IPS-NIHi7 (cell line): ENCODE results near the gene CHCHD10.
A peak's percentile ranks its signal among the peaks of the same experiment; 100 is the strongest.
"Not testable (repeated sequence)": the region's sequence is repeated elsewhere in the genome, so short reads cannot be mapped to it uniquely, and the experiment has no call there.

Experiments used
- DNase-seq: peaks from one replicate; pipeline ENCODE4 v3.0.0; 2012; ENCODE audit warnings: mixed read lengths; ENCODE audit errors: extremely low spot score

Gene CHCHD10

DNA sequence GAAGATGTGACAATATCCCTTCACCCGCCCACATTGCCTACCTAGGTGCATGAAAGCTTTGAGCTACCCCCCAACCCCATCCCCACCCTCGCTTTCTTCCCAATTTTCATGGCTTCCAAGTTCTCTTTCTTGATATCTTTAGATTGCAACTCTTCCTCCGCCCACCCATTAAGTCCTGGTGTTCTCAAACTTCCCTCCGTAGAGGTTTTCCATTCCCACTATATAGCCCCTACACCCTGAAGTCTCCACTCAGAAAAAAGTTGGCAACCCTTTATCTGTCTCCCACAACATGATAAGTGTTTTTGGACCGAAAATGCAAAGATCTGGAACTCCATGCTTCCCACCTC is 17.4 kb downstream of the CHCHD10 start:
- DNase-seq, result no peak

DNA sequence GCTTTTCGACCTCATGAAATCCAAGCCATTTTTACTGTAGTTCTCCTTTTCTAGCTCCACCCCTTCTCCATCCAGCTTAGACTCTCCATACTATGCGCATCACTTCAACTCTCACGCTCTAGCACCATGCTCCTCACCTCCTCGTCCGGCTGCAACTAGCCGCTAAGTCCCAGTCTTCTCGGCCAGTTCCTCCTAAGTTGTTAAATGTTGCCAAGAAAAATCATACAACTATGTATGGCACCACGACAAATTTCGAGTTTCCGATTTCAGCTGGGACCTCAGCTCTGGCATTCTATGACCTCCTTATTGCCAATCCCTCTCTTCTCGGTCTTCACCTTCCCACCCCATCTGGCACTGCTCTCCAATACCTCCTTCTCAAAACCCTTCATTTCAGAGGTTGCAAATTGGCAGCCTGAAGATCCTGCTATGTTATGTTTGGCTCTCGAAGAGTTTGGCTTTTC is 17.9 kb downstream of the CHCHD10 start:
- no peak for DNase-seq

DNA sequence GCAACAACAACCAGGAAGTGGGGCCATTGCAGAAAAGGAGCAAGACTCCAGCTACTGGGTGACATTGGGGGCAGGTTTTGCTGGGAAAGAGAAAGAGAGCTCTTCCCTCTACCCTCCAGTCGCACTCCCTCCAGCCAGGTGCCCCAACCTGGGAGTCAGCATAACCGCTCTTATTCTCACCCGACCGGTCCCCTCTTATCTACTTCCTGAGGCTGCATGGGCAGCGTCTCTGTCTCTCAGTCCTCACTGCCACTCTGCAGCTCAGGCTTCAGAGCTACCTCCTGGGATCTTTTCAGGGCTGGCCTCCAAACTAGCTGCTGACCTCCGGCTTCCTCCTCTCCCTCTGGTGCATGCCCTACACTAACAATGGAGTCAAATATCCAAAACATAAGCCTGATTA is 22.0 kb downstream of the CHCHD10 start:
- DNase-seq, result no peak

DNA sequence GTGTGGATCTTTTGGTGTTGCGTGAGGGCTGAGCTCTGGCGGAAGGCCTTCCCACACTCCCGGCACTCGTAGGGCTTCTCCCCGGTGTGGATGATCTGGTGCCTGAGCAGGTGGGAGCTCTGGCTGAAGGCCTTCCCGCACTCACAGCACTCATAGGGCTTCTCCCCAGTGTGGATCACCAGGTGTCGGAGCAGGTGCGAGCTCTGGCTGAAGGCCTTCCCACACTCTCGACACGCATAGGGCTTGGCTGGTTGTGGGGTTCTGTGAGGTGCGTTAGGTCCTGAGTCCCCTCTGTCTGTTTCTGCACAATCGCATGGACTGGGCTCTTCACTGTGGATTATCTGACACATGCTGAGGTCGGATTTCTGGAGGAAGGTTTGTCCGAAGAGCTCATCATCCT is 23.3 kb downstream of the CHCHD10 start:
- DNase-seq, result no peak

DNA sequence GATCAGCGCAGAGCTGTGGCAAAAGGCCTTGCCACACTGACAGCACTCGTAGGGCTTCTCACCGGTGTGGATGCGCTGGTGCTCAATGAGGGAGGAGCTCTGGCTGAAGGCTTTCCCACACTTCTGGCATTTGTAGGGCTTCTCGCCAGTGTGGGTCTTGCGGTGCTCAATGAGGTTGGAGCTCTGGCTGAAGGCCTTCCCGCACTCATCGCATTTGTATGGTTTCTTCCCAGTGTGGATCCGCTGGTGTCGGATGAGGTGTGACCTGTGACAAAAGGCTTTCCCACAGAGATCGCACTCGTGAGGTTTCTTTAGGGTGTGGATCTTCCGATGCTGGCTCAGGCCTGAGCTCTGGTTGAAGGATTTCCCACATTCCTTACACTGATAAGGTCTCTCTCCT is 23.8 kb downstream of the CHCHD10 start:
- no peak for DNase-seq

DNA sequence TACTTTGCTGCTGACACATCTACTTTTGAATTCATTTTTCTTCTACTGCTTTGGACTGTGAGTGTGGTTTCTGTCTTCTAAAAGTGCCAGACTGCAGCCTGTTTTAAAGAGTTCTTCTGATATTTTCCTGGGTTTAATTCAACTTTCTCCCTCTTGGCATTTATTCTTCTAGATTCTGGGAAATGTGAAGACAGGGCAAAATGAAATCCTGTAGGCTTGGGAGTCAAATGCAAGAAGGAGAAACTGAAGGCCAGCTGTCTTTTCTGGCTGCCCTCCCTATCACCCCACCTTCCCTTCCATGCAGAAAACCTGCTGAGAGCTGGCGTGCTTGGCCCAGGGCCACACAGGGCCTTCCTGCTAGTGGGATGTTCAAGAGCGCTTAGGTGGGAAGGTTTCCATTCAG is 24.5 kb downstream of the CHCHD10 start:
- DNase-seq, result no peak

DNA sequence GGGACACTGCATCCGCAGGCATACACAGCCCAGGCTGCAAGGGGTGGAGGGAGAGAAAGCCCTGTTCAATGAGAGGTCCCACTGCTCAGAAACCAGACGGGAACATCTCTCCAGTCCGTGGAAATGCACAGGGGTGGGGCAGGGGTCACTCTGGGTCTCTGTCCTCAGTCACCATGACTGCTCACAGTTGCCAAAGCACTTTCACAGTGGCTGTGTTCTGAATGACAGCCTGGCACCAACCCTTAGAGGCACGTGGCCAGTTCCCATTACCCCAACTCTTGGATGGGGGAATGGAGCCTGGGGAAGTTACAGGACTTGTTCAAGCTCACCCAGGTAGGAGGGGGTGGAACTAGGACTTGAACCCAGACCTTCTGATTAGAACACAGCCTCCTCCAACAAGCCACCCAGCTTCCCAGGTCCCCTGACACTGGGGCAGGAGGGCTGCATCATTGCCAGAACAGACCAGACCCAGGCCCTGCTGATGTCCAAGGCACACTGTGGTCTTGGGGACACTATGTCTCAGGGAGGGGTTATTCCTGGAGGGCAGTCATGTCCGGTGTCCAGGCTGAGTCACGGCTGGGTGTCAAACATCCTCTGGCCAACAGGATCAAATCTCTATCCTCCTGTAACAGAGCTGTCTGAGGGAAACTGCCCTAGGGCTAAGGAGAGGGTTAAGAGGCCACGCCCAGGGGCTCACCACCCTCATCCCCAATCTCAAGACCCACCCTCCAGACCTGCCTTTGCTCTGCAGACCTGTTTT is 25.1 kb downstream of the CHCHD10 start:
- no peak for DNase-seq

DNA sequence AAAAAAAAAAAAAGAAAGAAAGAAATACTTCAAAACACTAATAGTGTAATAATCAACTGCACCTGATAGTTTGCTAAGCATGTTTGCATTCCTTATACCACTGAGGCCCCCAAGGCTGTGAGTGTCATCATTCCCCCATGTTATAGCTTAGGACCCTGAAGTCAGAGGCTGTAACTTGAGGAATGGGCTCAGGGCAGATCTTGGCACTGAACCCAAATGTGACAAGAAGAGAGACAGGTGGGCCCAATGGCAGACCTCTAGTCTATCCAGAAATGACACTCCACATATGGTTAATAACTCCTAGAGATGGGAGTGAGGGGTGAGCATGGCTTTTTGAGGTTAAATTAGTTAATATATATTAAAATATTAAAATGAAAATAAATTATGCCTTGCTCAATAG is 30.1 kb downstream of the CHCHD10 start:
- DNase-seq, result no peak

DNA sequence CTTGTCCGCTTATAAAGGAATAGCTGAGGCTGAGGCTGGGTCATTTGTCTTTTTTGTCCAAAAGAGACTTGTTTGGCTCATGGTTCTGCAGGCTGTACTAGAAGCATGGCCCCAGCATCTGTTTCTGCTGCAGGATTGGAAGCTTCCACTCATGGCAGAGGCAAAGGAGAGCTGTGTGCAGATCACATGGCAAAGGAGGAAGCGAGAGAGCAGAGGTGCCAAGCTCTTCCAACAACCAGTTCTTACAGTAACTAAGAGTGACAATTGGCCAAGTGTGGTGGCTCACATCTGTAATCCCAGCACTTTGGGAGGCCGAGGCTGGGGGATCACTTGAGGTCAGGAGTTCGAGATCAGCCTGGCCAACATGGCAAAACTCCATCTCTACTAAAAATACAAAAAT is 39.7 kb downstream of the CHCHD10 start:
- not testable (repeated sequence) for DNase-seq

DNA sequence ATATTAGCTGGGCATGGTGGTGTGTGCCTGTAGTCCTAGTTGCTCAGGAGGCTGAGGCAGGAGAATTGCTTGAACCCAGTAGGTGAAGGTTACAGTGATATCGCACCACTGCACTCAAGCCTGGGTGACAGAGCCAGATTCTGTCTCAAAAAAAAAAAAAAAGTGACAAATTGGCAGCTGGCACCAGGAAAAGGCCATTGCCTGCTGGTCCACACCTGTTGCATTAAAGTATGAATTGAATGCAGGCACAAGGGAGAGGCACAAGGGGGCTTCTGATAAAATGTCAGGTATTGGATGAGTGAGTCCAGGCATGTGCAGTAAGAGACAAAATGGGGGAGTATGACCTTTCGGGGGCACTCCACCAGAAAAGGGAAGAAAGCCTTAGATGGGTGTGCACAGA is 45.0 kb downstream of the CHCHD10 start:
- DNase-seq, result no peak

DNA sequence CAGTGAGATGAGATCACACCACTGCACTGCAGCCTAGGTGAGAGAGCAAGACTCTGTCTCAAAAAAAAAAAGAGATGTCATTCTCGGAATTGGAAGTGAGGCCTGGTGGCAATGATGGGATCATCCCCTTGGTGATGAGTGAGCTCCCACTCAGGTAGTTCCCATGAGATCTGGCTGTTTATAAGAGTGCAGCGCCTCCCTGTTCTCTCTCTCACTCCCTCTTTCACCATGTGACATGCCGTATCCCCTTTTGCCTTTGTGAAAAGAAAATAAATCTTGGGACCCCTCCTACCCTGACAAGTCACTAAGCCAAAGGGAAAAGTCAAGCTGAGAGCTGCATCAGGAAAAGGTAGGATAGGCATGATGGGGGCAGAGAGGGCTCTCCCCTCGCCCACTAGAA is 45.6 kb downstream of the CHCHD10 start:
- no peak for DNase-seq

DNA sequence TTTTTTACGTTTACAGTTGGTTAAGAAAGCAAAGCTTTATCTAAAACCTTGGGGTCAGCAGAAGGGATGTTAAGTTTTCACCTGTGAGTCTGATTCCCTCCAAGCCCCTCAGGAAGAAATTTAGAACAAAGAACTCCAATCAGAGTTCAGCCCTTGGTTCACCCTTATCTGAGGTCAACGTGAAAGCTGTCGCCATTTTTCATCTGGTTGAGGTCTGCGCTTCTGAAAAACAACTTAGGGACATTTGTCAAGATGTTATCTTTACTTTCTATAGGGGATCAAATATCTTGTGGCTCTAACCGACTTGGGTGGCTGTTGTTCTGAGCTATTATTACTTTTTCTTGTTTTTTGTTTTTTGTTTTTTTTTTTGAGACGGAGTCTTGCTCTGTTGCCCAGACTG is 46.9 kb downstream of the CHCHD10 start:
- no peak for DNase-seq

DNA sequence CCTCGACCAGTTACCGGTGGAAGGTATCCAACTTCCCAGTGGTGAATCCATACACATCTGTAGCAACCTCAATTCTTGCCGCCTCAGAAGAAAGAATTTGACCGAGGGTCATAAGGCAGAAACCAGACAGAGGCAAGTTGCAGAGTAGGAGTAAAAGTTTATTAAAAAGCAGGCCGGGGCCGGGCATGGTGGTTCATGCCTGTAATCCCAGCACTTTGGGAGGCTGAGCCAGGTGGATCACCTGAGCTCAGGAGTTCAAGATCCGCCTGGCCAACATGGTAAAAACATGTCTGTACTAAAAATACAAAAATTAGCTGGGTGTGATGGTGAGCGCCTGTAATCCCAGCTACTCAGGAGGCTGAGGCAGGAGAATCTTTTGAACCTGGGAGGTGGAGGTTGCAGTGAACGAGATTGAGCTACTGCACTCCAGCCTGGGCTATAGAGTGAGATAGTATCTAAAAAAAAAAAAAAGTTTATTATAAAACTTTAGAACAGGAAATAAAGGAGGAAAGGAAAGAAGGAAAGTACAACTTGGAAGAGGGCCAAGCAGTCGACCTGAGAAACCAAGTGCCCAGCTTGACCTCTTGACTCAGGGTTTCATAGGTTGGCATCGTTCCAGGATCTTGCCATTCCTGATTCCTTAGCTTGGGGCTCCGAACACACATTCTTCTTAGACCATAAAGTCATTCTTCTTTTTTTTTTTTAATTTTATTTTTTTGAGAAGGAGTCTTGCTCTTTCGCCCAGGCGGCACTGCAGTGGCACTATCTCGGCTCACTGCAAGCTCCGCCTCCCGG is 49.2 kb downstream of the CHCHD10 start:
- no peak for DNase-seq

DNA sequence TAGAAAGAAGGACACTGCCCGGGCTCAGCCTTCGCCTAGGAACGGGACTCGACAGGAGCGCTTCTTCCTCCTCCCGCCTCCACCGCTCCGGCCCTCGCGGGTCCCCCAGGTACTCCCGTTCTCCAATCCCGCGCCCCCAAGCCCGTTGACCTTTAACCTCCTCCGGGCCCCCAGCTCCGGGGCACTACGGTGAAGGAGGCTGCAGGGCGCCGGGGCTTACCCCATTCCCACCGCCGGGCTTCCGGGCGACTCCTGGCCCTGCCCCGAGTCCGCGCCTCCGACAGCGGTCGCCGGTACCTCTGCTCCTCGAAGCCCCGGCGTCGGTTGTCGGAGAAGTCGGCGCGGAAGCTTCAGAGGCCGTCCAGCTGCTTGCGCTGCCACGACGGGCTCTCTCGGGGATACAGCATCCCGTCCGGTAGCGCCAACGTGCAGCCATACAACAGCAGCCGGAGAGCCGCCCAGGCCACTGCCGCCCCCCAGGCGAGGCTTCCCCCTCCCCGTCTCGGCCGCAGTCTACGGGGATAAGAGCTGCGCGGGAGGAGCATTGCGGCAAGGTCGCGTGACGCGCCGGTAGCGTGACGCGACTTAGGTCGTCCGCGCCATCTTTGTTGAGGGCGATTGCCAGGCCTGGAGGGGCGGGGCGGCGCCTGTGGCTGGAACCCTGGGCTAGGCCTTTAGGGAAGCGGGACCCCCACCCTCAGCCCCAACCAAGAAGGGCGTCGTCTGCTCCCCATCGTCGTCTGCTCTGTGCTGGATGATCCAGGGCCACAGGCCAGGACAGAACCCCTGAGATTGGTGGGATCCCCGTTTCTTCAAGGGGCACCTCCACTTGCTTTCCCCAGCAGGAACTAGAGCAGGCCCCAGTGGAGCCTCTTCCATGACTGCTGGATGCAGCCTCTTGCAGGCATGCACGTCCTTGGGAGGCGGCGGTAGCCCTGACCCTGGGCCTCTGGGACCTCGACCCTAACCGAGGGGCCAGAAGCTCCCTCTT is 50.7 kb downstream of the CHCHD10 start:
- peak; percentile 96 for DNase-seq
